Astrocyte (in vitro differentiated cells and primary cell): ENCODE results near the gene TMEM219. TPM values are rescaled to one million over a fixed set of nuclear protein-coding genes. Genes with fewer than 3 reads are reported as not detected.

Source experiments
- DNase-seq: peaks from one replicate; pipeline ENCODE4 v3.0.0-alpha.2; 2010; ENCODE audit warnings: low read depth
- FAIRE-seq: peaks from 2 replicates; lab custom pipeline; 2011; peaks lifted over from hg19 to GRCh38; lab: Jason Lieb, UNC
- H2AFZ ChIP-seq: 2 replicates; pipeline ENCODE4 v1.6.0; 2012; ENCODE audit warnings: low read depth, low read length, inconsistent platforms
- H3K27ac ChIP-seq: 2 replicates; pipeline ENCODE4 v1.5.1; 2011; ENCODE audit warnings: low read depth, low read length, inconsistent platforms
- H3K27me3 ChIP-seq: 2 replicates; pipeline ENCODE4 v1.6.0; 2011; ENCODE audit warnings: low read length, inconsistent platforms; ENCODE audit not compliant: insufficient read depth
- H3K36me3 ChIP-seq: 2 replicates; pipeline ENCODE4 v1.5.1; 2011; ENCODE audit warnings: low read length, inconsistent platforms; ENCODE audit not compliant: insufficient read depth
- H3K4me1 ChIP-seq: 2 replicates; pipeline ENCODE4 v1.5.1; 2011; ENCODE audit warnings: low read length, inconsistent platforms; ENCODE audit not compliant: insufficient read depth
- H3K4me2 ChIP-seq: 2 replicates; pipeline ENCODE4 v1.6.0; 2012; ENCODE audit warnings: low read length, inconsistent platforms
- H3K4me3 ChIP-seq: 2 replicates; pipeline ENCODE4 v1.5.1; 2011; ENCODE audit warnings: low read depth, mild to moderate bottlenecking, low read length, inconsistent platforms; ENCODE audit not compliant: insufficient read depth
- H3K79me2 ChIP-seq: 2 replicates; pipeline ENCODE4 v1.6.0; 2012; ENCODE audit warnings: mild to moderate bottlenecking, low read length, inconsistent platforms; ENCODE audit not compliant: insufficient read depth
- H3K9ac ChIP-seq: 2 replicates; pipeline ENCODE4 v1.6.0; 2012; ENCODE audit warnings: mild to moderate bottlenecking, low read length, inconsistent platforms
- H3K9me3 ChIP-seq: 2 replicates; pipeline ENCODE4 v1.5.1; 2012; ENCODE audit warnings: low read depth, mild to moderate bottlenecking, low read length, inconsistent platforms; ENCODE audit not compliant: insufficient read depth
- H4K20me1 ChIP-seq: 2 replicates; pipeline ENCODE4 v1.6.0; 2012; ENCODE audit warnings: low read length, inconsistent platforms; ENCODE audit not compliant: insufficient read depth
- H3K27ac Mint-ChIP-seq: one replicate; pipeline ENCODE4 v1.8.0; 2021; ENCODE audit warnings: mild to moderate bottlenecking, mixed read lengths; ENCODE audit not compliant: unreplicated experiment
- H3K27me3 Mint-ChIP-seq: one replicate; pipeline ENCODE4 v1.8.0; 2021; ENCODE audit warnings: low read depth, mixed read lengths; ENCODE audit not compliant: unreplicated experiment
- H3K36me3 Mint-ChIP-seq: one replicate; pipeline ENCODE4 v1.8.0; 2021; ENCODE audit warnings: low read depth, mixed read lengths; ENCODE audit not compliant: unreplicated experiment
- H3K4me1 Mint-ChIP-seq: one replicate; pipeline ENCODE4 v1.8.0; 2021; ENCODE audit warnings: low read depth, mixed read lengths; ENCODE audit not compliant: unreplicated experiment
- H3K4me3 Mint-ChIP-seq: one replicate; pipeline ENCODE4 v1.8.0; 2021; ENCODE audit warnings: mild to moderate bottlenecking, moderate library complexity, mixed read lengths; ENCODE audit not compliant: unreplicated experiment
- H3K9me3 Mint-ChIP-seq: one replicate; pipeline ENCODE4 v1.8.0; 2021; ENCODE audit warnings: mild to moderate bottlenecking, mixed read lengths; ENCODE audit not compliant: unreplicated experiment
- CTCF ChIP-seq: IDR thresholded peaks from 2 replicates; pipeline ENCODE4 v1.5.1; 2011; ENCODE audit warnings: low read depth, mild to moderate bottlenecking, inconsistent platforms, low read length, moderate library complexity; ENCODE audit not compliant: insufficient read depth
- EZH2 ChIP-seq: IDR thresholded peaks from 2 replicates; pipeline ENCODE4 v1.6.1; 2012; ENCODE audit warnings: mild to moderate bottlenecking, low read length, inconsistent platforms; ENCODE audit not compliant: insufficient read depth
- total RNA-seq: library from RNA; stranded (reverse); gene quantifications from 2 replicates; pipeline ENCODE4 v1.2.1, GENCODE V29; 2021

Gene TMEM219
- total RNA-seq, 1 donor from 2014 or later: 96.6 TPM

- Histone ChIP-seq H2AFZ (no peak overlapping the region), H3K4me3 (no peak overlapping the region), H3K9me3 (no peaks in the 10 kb centered on the region), H3K9ac (no peak overlapping the region), H3K27me3 (no peaks in the 10 kb centered on the region), H3K27ac (no peak overlapping the region), H3K4me2 (no peak overlapping the region), H3K4me1 (peaks cover 17% of the 10 kb centered on the region), H3K79me2 (peaks cover 29% of the 10 kb centered on the region), H4K20me1 (peaks cover 16% of the 10 kb centered on the region), H3K36me3 (peaks cover 13% of the 10 kb centered on the region)
- FAIRE-seq: no peak
- H3K9me3 Mint-ChIP-seq: no peaks in the 10 kb centered on the region
- DNase-seq: no peak
- no peaks in the 10 kb centered on the region for H3K27me3 Mint-ChIP-seq
- H3K4me3 Mint-ChIP-seq: no peak overlapping the region
- H3K36me3 Mint-ChIP-seq: peaks cover 3% of the 10 kb centered on the region
- TF ChIP-seq CTCF (no peak), EZH2 (no peak)
- H3K27ac Mint-ChIP-seq: no peak overlapping the region
- peaks cover 9% of the 10 kb centered on the region for H3K4me1 Mint-ChIP-seq
Observed at GRCh38 chr16:29922986-29923501, 38.8 kb upstream of the TMEM219 start.

GRCh38 chr16:29925105-29925756, 36.6 kb upstream of the TMEM219 start:
- Mint-ChIP-seq H3K36me3 (peaks cover 3% of the 10 kb centered on the region), H3K27ac (peak overlapping the region; percentile 50), H3K27me3 (no peaks in the 10 kb centered on the region), H3K9me3 (no peaks in the 10 kb centered on the region), H3K4me1 (peaks cover 9% of the 10 kb centered on the region), H3K4me3 (peak overlapping the region; percentile 92)
- Histone ChIP-seq H3K27me3 (no peaks in the 10 kb centered on the region), H3K36me3 (peaks cover 6% of the 10 kb centered on the region), H3K4me3 (peak overlapping the region; percentile 69), H3K79me2 (peaks cover 29% of the 10 kb centered on the region), H3K27ac (peak overlapping the region; percentile 63), H3K9ac (peak overlapping the region; percentile 85), H3K4me2 (peak overlapping the region; percentile 95), H3K9me3 (no peaks in the 10 kb centered on the region), H3K4me1 (peaks cover 17% of the 10 kb centered on the region), H2AFZ (peak overlapping the region; percentile 32), H4K20me1 (peaks cover 16% of the 10 kb centered on the region)
- TF ChIP-seq CTCF: no peak
- TF ChIP-seq EZH2: no peak
- FAIRE-seq: no peak
- DNase-seq: no peak
